Keratinocyte (primary cell): Measurements from ENCODE around the gene HRCT1. TPM values are rescaled to one million over a fixed set of nuclear protein-coding genes. Genes with fewer than 3 reads are reported as not detected.
"Not testable (repeated sequence)": the region's sequence is repeated elsewhere in the genome, so short reads cannot be mapped to it uniquely, and the experiment has no call there.

Experiments used
- DNase-seq: peaks from one replicate; pipeline ENCODE4 v3.0.0-alpha.2; 2011; ENCODE audit warnings: low read depth, missing footprints, low spot score
- FAIRE-seq: peaks from 2 replicates; lab custom pipeline; 2011; peaks lifted over from hg19 to GRCh38; lab: Jason Lieb, UNC
- H2AFZ ChIP-seq: 2 replicates; pipeline ENCODE4 v1.6.0; 2012; ENCODE audit warnings: low read length, control low read depth, inconsistent platforms; ENCODE audit not compliant: control insufficient read depth
- H3K27ac ChIP-seq: 2 replicates; pipeline ENCODE4 v1.5.1; 2011; ENCODE audit warnings: low read length; ENCODE audit not compliant: control insufficient read depth, insufficient read depth
- H3K27me3 ChIP-seq: 3 replicates; pipeline ENCODE4 v1.6.0; 2011; ENCODE audit warnings: low read length; ENCODE audit not compliant: control insufficient read depth, insufficient read depth; ENCODE audit errors: extremely low read depth
- H3K36me3 ChIP-seq, 2 experiments: 2 replicates in 1 of 2; 3 replicates in 1 of 2; pipeline ENCODE4 v1.5.1; 2011; ENCODE audit warnings: low read length in 2 of 2, mild to moderate bottlenecking in 1 of 2; ENCODE audit not compliant: control insufficient read depth in 2 of 2, insufficient read depth in 2 of 2; ENCODE audit errors: extremely low read depth in 1 of 2
- H3K4me1 ChIP-seq: 3 replicates; pipeline ENCODE4 v1.5.1; 2011; ENCODE audit warnings: low read length; ENCODE audit not compliant: control insufficient read depth, insufficient read depth; ENCODE audit errors: extremely low read depth
- H3K4me2 ChIP-seq: 3 replicates; pipeline ENCODE4 v1.6.0; 2011; ENCODE audit warnings: low read depth, low read length; ENCODE audit not compliant: control insufficient read depth, insufficient read depth; ENCODE audit errors: extremely low read depth
- H3K4me3 ChIP-seq, 3 experiments: fragments of 200-600 bp in 1 of 3; sonication (generic) in 1 of 3; 2 replicates in 2 of 3; 3 replicates in 1 of 3; pipeline ENCODE4 v1.5.1; 2011 to 2016; ENCODE audit warnings: low read length in 3 of 3, mild to moderate bottlenecking in 3 of 3, control low read depth in 2 of 3, inconsistent platforms in 1 of 3, low read depth in 1 of 3, mixed read lengths in 1 of 3, mixed run types in 1 of 3, moderate library complexity in 1 of 3; ENCODE audit not compliant: control insufficient read depth in 2 of 3, insufficient read depth in 2 of 3; ENCODE audit errors: extremely low read depth in 1 of 3
- H3K79me2 ChIP-seq: 2 replicates; pipeline ENCODE4 v1.6.0; 2012; ENCODE audit warnings: low read length; ENCODE audit not compliant: control insufficient read depth, insufficient read depth
- H3K9ac ChIP-seq: 3 replicates; pipeline ENCODE4 v1.6.0; 2011; ENCODE audit warnings: low read length; ENCODE audit not compliant: control insufficient read depth, insufficient read depth; ENCODE audit errors: extremely low read depth
- H3K9me1 ChIP-seq: 3 replicates; pipeline ENCODE4 v1.6.0; 2011; ENCODE audit warnings: low read length; ENCODE audit not compliant: control insufficient read depth, insufficient read depth; ENCODE audit errors: extremely low read depth
- H3K9me3 ChIP-seq: 2 replicates; pipeline ENCODE4 v1.5.1; 2012; ENCODE audit warnings: low read depth, low read length; ENCODE audit not compliant: control insufficient read depth
- H4K20me1 ChIP-seq: 3 replicates; pipeline ENCODE4 v1.6.0; 2011; ENCODE audit warnings: low read length; ENCODE audit not compliant: control insufficient read depth, insufficient read depth; ENCODE audit errors: extremely low read depth
- EZH2 ChIP-seq: IDR thresholded peaks from one replicate; pipeline ENCODE4 v1.6.1; 2012; ENCODE audit warnings: inconsistent platforms, mild to moderate bottlenecking, low read length, moderate library complexity
- dilution Hi-C: fragments of 300-500 bp; cut with MboI; formaldehyde crosslinking; loops from one replicate; pipeline ENCODE4 v1.7.0; 2020; ENCODE audit warnings: low sequenced_read_pairs; ENCODE audit not compliant: extremely low pct_ligation_motif_present
- polyA plus RNA-seq, 5 experiments: library from polyadenylated mRNA; depleted of rRNA in 3 of 5; stranded (reverse) in 3 of 5; stranded (forward) in 1 of 5; unstranded in 1 of 5; fragments of >200 nt; gene quantifications; 1 replicate in 1 of 5; 2 replicates in 3 of 5; 3 replicates in 1 of 5; pipeline versions ENCODE4 v1.2.1 to v1.2.3, GENCODE V29; 2011 to 2012; ENCODE audit warnings: missing spikeins in 2 of 5, low read depth in 1 of 5, low replicate concordance in 1 of 5
- TF ChIP-seq, protein P1 (sequence below), 3 experiments: IDR thresholded peaks in 1 of 3; conservative IDR thresholded peaks in 1 of 3; optimal IDR thresholded peaks in 1 of 3; 2 replicates in 2 of 3; 3 replicates in 1 of 3; pipeline versions ENCODE3 to v1.5.1; 2011; ENCODE audit warnings: low read length in 3 of 3, mild to moderate bottlenecking in 3 of 3, moderate library complexity in 2 of 3, control low read depth in 1 of 3, inconsistent platforms in 1 of 3; ENCODE audit not compliant: insufficient read depth in 2 of 3; ENCODE audit errors: extremely low read depth in 1 of 3

HRCT1 gene
- polyA plus RNA-seq, 1 donor (not counting 4 experiments of a cell fraction or from before 2014, with no cell fraction given): not detected

DNA sequence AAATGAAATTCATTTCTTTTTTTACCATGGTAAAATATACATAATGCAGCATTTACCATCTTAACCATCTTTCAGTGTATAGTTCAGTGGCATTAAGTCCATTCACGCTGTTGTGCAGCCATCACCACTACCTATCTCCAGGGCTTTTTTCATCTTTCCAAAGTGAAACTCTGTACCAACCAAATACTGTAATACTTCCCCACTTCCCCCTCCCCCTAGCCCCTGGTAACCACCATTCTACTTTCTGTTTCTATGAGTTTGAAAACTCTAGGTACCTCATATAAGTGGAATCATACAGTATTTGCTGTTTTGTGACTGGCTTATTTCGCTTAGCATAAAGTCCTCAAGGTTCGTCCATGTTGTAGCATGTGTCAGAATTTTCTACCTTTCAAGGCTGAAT, 26.7 kb downstream of the HRCT1 start:
- DNase-seq: no peak
- no peak overlapping the region for H3K4me2 ChIP-seq
- no peak overlapping the region for H2AFZ ChIP-seq
- no peak overlapping the region for H3K9ac ChIP-seq
- no peak overlapping the region for H3K4me3 ChIP-seq
- H3K27me3 ChIP-seq: no peaks in the 10 kb centered on the region
- FAIRE-seq: no peak
- H4K20me1 ChIP-seq: no peaks in the 10 kb centered on the region
- H3K9me3 ChIP-seq: no peaks in the 10 kb centered on the region
- no peaks in the 10 kb centered on the region for H3K79me2 ChIP-seq
- no peak overlapping the region for H3K27ac ChIP-seq
- H3K9me1 ChIP-seq: no peaks in the 10 kb centered on the region
- no peaks in the 10 kb centered on the region for H3K4me1 ChIP-seq
- no peaks in the 10 kb centered on the region for H3K36me3 ChIP-seq
- TF ChIP-seq, protein P1, sequence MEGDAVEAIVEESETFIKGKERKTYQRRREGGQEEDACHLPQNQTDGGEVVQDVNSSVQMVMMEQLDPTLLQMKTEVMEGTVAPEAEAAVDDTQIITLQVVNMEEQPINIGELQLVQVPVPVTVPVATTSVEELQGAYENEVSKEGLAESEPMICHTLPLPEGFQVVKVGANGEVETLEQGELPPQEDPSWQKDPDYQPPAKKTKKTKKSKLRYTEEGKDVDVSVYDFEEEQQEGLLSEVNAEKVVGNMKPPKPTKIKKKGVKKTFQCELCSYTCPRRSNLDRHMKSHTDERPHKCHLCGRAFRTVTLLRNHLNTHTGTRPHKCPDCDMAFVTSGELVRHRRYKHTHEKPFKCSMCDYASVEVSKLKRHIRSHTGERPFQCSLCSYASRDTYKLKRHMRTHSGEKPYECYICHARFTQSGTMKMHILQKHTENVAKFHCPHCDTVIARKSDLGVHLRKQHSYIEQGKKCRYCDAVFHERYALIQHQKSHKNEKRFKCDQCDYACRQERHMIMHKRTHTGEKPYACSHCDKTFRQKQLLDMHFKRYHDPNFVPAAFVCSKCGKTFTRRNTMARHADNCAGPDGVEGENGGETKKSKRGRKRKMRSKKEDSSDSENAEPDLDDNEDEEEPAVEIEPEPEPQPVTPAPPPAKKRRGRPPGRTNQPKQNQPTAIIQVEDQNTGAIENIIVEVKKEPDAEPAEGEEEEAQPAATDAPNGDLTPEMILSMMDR (optimal IDR thresholded peaks at IDR 0.05 in 1 of 3, IDR thresholded peaks at IDR 0.05 in 1 of 3, conservative IDR thresholded peaks at IDR 0.05 in 1 of 3; ENCODE audit: extremely low read depth in 1 of 3, insufficient read depth in 2 of 3, low read length in 3 of 3): no peak
- no peak for TF ChIP-seq EZH2
- dilution Hi-C loops: no loop called here

- Histone ChIP-seq H3K4me1 (no peaks in the 10 kb centered on the region), H3K4me3 (no peak overlapping the region), H3K4me2 (no peak overlapping the region), H4K20me1 (no peaks in the 10 kb centered on the region), H3K9me3 (no peaks in the 10 kb centered on the region), H2AFZ (no peak overlapping the region), H3K79me2 (no peaks in the 10 kb centered on the region), H3K9ac (no peak overlapping the region), H3K27me3 (no peaks in the 10 kb centered on the region), H3K36me3 (no peaks in the 10 kb centered on the region), H3K27ac (no peak overlapping the region), H3K9me1 (no peaks in the 10 kb centered on the region)
- dilution Hi-C loops: no loop called here
- FAIRE-seq (no peak), DNase-seq (no peak)
- TF ChIP-seq, protein P1 (optimal IDR thresholded peaks at IDR 0.05 in 1 of 3, IDR thresholded peaks at IDR 0.05 in 1 of 3, conservative IDR thresholded peaks at IDR 0.05 in 1 of 3; ENCODE audit: extremely low read depth in 1 of 3, insufficient read depth in 2 of 3, low read length in 3 of 3): no peak
- no peak for TF ChIP-seq EZH2
These were observed 27.6 kb downstream of the HRCT1 start for GRCh38 chr9:35933550-35934067.

DNA sequence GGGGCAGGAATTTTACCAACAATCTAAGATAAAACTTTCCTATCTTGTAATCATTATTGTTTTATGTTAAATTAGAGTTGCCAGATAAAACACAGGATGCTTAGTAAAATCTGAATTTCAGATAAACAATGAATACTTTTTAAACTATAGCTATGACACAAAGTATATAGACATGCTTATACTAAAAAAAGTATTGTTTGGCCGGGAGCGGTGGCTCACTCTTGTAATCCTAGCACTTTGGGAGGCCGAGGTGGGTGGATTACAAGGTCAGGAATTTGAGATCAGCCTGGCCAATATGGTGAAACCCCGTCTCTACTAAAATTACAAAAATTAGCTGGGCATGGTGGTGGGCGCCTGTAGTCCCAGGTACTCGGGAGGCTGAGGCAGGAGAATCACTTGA, 28.1 kb downstream of the HRCT1 start:
- H3K9me1 ChIP-seq, H2AFZ ChIP-seq, H3K27me3 ChIP-seq, H4K20me1 ChIP-seq, DNase-seq, dilution Hi-C loops, H3K79me2 ChIP-seq, FAIRE-seq, H3K36me3 ChIP-seq, H3K9me3 ChIP-seq, H3K4me3 ChIP-seq, H3K9ac ChIP-seq, H3K4me2 ChIP-seq, H3K4me1 ChIP-seq, H3K27ac ChIP-seq: not testable (repeated sequence)
